Measurements from ENCODE around the gene TMEM254.

GRCh38 chr10:80137920-80138319 is 59.5 kb downstream of the TMEM254 start:
- TF ChIP-seq, protein P1, sequence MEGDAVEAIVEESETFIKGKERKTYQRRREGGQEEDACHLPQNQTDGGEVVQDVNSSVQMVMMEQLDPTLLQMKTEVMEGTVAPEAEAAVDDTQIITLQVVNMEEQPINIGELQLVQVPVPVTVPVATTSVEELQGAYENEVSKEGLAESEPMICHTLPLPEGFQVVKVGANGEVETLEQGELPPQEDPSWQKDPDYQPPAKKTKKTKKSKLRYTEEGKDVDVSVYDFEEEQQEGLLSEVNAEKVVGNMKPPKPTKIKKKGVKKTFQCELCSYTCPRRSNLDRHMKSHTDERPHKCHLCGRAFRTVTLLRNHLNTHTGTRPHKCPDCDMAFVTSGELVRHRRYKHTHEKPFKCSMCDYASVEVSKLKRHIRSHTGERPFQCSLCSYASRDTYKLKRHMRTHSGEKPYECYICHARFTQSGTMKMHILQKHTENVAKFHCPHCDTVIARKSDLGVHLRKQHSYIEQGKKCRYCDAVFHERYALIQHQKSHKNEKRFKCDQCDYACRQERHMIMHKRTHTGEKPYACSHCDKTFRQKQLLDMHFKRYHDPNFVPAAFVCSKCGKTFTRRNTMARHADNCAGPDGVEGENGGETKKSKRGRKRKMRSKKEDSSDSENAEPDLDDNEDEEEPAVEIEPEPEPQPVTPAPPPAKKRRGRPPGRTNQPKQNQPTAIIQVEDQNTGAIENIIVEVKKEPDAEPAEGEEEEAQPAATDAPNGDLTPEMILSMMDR (IDR thresholded peaks at IDR 0.05): no peak
- no peak for TF ChIP-seq POLR2A (IDR thresholded peaks at IDR 0.05)

Measured in gastroesophageal sphincter (tissue), 3 donors.